ENCODE data around the gene GPN2. TPM values are rescaled to one million over a fixed set of nuclear protein-coding genes. Genes with fewer than 3 reads are reported as not detected.

GPN2 gene
- total RNA-seq, 2 donors from 2014 or later: 32.6 to 38.5 TPM

- H3K4me3 Mint-ChIP-seq: no peak overlapping the region
- H3K27me3 Mint-ChIP-seq (ENCODE audit: insufficient read depth): peaks cover 10% of the 10 kb centered on the region
These were observed 20.5 kb upstream of the GPN2 start for GRCh38 chr1:26910343-26911160.

GRCh38 chr1:26909951-26910342 is 19.9 kb upstream of the GPN2 start:
- Mint-ChIP-seq H3K4me1 (peaks cover 25% of the 10 kb centered on the region), H3K27ac (no peak overlapping the region)
- H3K27ac ChIP-seq (ENCODE audit: low read depth, low read length): no peak overlapping the region

More at GRCh38 chr1:26910343-26911160, 20.5 kb upstream of the GPN2 start:
- 83 to 93% methylated on average over 2 to 4 of the region's 4 CpGs for whole genome bisulfite sequencing, 2 experiments (ENCODE audit: insufficient coverage in 1 of 2, insufficient read length in 1 of 2)
- H3K36me3 Mint-ChIP-seq (ENCODE audit: low read depth): no peaks in the 10 kb centered on the region
- H3K27me3 ChIP-seq (ENCODE audit: control insufficient read depth, insufficient read depth, low read length, poor library complexity, severe bottlenecking): no peaks in the 10 kb centered on the region
- peaks cover 18% of the 10 kb centered on the region for H3K4me1 ChIP-seq (ENCODE audit: control insufficient read depth, insufficient read depth, low read length)
- DNase-seq: no peak
- TF ChIP-seq CTCF (conservative IDR thresholded peaks at IDR 0.05): no peak
- H3K4me3 ChIP-seq (ENCODE audit: low read length): no peak overlapping the region
- H3K9ac ChIP-seq (ENCODE audit: extremely low read depth, low read length, poor library complexity, severe bottlenecking): no peak overlapping the region
- no peak overlapping the region for H3K27ac Mint-ChIP-seq
- no peaks in the 10 kb centered on the region for H3K36me3 ChIP-seq (ENCODE audit: control insufficient read depth, insufficient read depth, low read length)
- no peaks in the 10 kb centered on the region for H3K9me3 Mint-ChIP-seq
- no peaks in the 10 kb centered on the region for H3K9me3 ChIP-seq (ENCODE audit: control insufficient read depth, low read length)
- H3K4me1 Mint-ChIP-seq: peaks cover 31% of the 10 kb centered on the region
- no peak overlapping the region for H3K27ac ChIP-seq (ENCODE audit: low read depth, low read length)

More at GRCh38 chr1:26909951-26910342, 19.9 kb upstream of the GPN2 start:
- H3K9me3 ChIP-seq (ENCODE audit: control insufficient read depth, low read length): no peaks in the 10 kb centered on the region
- H3K27me3 ChIP-seq (ENCODE audit: control insufficient read depth, insufficient read depth, low read length, poor library complexity, severe bottlenecking): no peaks in the 10 kb centered on the region
- Mint-ChIP-seq H3K4me3 (no peak overlapping the region), H3K9me3 (no peaks in the 10 kb centered on the region), H3K36me3 (ENCODE audit: low read depth) (no peaks in the 10 kb centered on the region), H3K27me3 (ENCODE audit: insufficient read depth) (peaks cover 10% of the 10 kb centered on the region)
- no peak overlapping the region for H3K9ac ChIP-seq (ENCODE audit: extremely low read depth, low read length, poor library complexity, severe bottlenecking)
- H3K4me1 ChIP-seq (ENCODE audit: control insufficient read depth, insufficient read depth, low read length): peaks cover 18% of the 10 kb centered on the region
- 90 to 92% methylated on average over 2 to 3 of the region's 3 CpGs for WGBS, 2 experiments (ENCODE audit: insufficient coverage in 1 of 2, insufficient read length in 1 of 2)
- no peak overlapping the region for H3K4me3 ChIP-seq (ENCODE audit: low read length)
- no peaks in the 10 kb centered on the region for H3K36me3 ChIP-seq (ENCODE audit: control insufficient read depth, insufficient read depth, low read length)
- TF ChIP-seq CTCF (conservative IDR thresholded peaks at IDR 0.05): no peak
- DNase-seq: no peak
